C4-2B (cell line): ENCODE measurements around the gene ZFYVE19.

Source experiments
- CTCF ChIP-seq: fragments of 450-650 bp; conservative IDR thresholded peaks from 2 replicates; pipeline ENCODE4 v1.5.1; 2017; ENCODE audit warnings: mild to moderate bottlenecking
- ZFX ChIP-seq: fragments of 450-650 bp; IDR thresholded peaks from 2 replicates; pipeline ENCODE4 v1.6.1; 2017

DNA sequence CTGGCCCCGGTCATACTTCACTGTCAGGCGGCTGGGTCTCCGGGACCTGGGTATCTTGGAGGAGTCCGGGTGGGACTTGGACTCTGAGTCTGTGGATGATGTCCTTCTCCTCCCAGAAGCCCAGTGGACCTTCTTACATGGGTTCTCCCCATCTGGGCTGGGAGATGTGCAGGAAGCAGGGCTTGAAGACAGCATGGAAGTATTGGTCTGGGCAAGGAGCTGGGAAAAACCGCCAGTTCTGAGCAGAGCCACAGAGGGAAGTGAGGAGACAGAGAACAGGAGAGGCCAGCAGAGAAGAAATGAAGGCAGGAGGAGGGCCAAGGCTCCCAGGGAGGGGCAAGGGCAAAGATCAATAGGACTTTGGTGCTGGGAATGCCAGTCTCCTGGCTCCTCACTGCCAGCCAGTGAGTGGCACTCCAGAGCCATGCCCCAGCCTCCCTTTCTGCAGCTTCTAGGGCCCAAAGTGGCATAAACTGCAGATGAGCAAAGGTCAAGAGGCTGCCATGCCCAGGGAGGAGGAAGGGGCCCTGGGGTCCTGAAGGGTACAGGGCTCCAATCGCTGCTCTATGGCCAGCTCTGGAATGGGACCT lies 21.7 kb downstream of the ZFYVE19 start, which contains the start of gene PPP1R14D:
- TF ChIP-seq CTCF: no peak
- no peak for TF ChIP-seq ZFX
